ENCODE results near the gene EFCAB6.

GRCh38 chr22:43483669-43484068 is 328.4 kb downstream of the EFCAB6 start:
- TF ChIP-seq CTCF (IDR thresholded peaks at IDR 0.05) (no peak), POLR2A (IDR thresholded peaks at IDR 0.05) (no peak)

Data from adrenal gland (tissue), 5 donors.